OCI-LY1 (cell line): ENCODE data around the gene TBC1D8.

Source experiments
- H2AFZ ChIP-seq: fragments of 200-600 bp; sonication (generic), shearing (Covaris generic); 2 replicates; pipeline ENCODE4 v1.6.0; 2014; ENCODE audit warnings: antibody characterized with exemption, mild to moderate bottlenecking, low read length
- H3F3A ChIP-seq: fragments of 200-600 bp; sonication (generic), shearing (Covaris generic); 2 replicates; pipeline ENCODE4 v1.6.0; 2014; ENCODE audit warnings: mild to moderate bottlenecking, antibody characterized with exemption, low read length, moderate library complexity; ENCODE audit not compliant: insufficient read depth
- H3K27ac ChIP-seq: fragments of 200-600 bp; sonication (generic); 2 replicates; pipeline ENCODE4 v1.5.1; 2014; ENCODE audit warnings: low read length, mixed run types, mild to moderate bottlenecking, low read depth; ENCODE audit not compliant: poor library complexity, severe bottlenecking
- H3K27me3 ChIP-seq: fragments of 200-600 bp; sonication (generic); 2 replicates; pipeline ENCODE4 v1.6.0; 2014; ENCODE audit warnings: antibody characterized with exemption, mild to moderate bottlenecking, low read length, moderate library complexity; ENCODE audit not compliant: insufficient read depth
- H3K36me3 ChIP-seq: fragments of 200-600 bp; sonication (generic); 2 replicates; pipeline ENCODE4 v1.6.1; 2014; ENCODE audit warnings: mild to moderate bottlenecking, antibody characterized with exemption, low read length, moderate library complexity, mixed read lengths; ENCODE audit not compliant: insufficient read depth
- H3K4me1 ChIP-seq: fragments of 200-600 bp; sonication (generic); 2 replicates; pipeline ENCODE4 v1.5.1; 2014; ENCODE audit warnings: mild to moderate bottlenecking, low read length, moderate library complexity; ENCODE audit not compliant: insufficient read depth, severe bottlenecking
- H3K4me2 ChIP-seq: fragments of 200-600 bp; sonication (generic), shearing (Covaris generic); 2 replicates; pipeline ENCODE4 v1.6.1; 2014; ENCODE audit warnings: low read length
- H3K4me3 ChIP-seq: fragments of 200-600 bp; sonication (generic); 2 replicates; pipeline ENCODE4 v1.5.1; 2014; ENCODE audit warnings: low read length, low read depth, mild to moderate bottlenecking, mixed read lengths; ENCODE audit not compliant: poor library complexity, severe bottlenecking
- H3K79me2 ChIP-seq: fragments of 200-600 bp; shearing (Covaris generic); 2 replicates; pipeline ENCODE4 v1.6.1; 2016; ENCODE audit warnings: mixed run types, low read length, mixed read lengths; ENCODE audit not compliant: insufficient read depth
- H3K9ac ChIP-seq: fragments of 200-600 bp; sonication (generic), shearing (Covaris generic); 2 replicates; pipeline ENCODE4 v1.6.1; 2014; ENCODE audit warnings: mild to moderate bottlenecking, low read length, mixed read lengths
- H3K9me2 ChIP-seq: fragments of 200-600 bp; sonication (generic), shearing (Covaris generic); 2 replicates; pipeline ENCODE4 v1.6.1; 2014; ENCODE audit warnings: low read depth, mild to moderate bottlenecking, low read length, mixed read lengths
- H3K9me3 ChIP-seq: fragments of 200-600 bp; shearing (Covaris generic); 2 replicates; pipeline ENCODE4 v1.6.1; 2014; ENCODE audit warnings: low read length, mixed read lengths
- H4K20me1 ChIP-seq: fragments of 200-600 bp; sonication (generic), shearing (Covaris generic); 2 replicates; pipeline ENCODE4 v1.6.0; 2016; ENCODE audit warnings: mild to moderate bottlenecking, low read length; ENCODE audit not compliant: insufficient read depth
- EZH2 ChIP-seq: fragments of 200-600 bp; sonication (generic), shearing (Covaris generic); IDR thresholded peaks from 2 replicates; pipeline ENCODE4 v1.8.0; 2017; ENCODE audit warnings: borderline replicate concordance, mixed run types, mild to moderate bottlenecking, antibody characterized with exemption, low read length, moderate library complexity, mixed read lengths
- TF ChIP-seq, protein P1 (sequence below): fragments of 200-600 bp; sonication (generic), shearing (Covaris generic); IDR thresholded peaks from 2 replicates; pipeline ENCODE4 v1.5.1; 2017; ENCODE audit warnings: mild to moderate bottlenecking, antibody characterized with exemption, low read length, moderate library complexity, mixed read lengths

The TBC1D8 gene

DNA sequence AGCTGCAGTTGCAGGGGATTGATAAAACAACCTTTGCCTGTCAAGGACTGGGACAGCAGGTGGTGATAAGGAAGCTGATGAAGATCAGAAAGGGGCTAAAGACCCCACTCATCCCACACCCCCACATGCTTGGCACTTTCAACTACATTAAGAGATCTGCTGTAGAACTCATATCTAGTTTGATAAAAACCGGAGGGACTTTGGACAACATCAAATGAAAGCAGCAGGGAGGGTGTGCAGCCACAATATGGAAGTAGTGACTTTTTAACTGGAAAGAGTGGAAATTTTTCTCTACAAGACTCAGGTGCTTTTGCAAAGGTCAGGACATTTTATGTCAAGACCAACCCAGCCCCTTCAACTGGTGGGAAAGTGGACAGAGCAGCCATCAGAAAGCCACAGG is 56.8 kb downstream of the TBC1D8 start:
- Histone ChIP-seq H2AFZ (no peak overlapping the region), H3K9me3 (no peaks in the 10 kb centered on the region), H3K27ac (no peak overlapping the region), H3F3A (no peaks in the 10 kb centered on the region), H3K4me1 (no peaks in the 10 kb centered on the region), H3K27me3 (no peaks in the 10 kb centered on the region), H4K20me1 (no peaks in the 10 kb centered on the region), H3K79me2 (no peaks in the 10 kb centered on the region), H3K4me2 (no peak overlapping the region), H3K9me2 (no peaks in the 10 kb centered on the region), H3K9ac (no peak overlapping the region), H3K36me3 (no peaks in the 10 kb centered on the region), H3K4me3 (no peak overlapping the region)
- no peak for TF ChIP-seq EZH2
- TF ChIP-seq, protein P1, sequence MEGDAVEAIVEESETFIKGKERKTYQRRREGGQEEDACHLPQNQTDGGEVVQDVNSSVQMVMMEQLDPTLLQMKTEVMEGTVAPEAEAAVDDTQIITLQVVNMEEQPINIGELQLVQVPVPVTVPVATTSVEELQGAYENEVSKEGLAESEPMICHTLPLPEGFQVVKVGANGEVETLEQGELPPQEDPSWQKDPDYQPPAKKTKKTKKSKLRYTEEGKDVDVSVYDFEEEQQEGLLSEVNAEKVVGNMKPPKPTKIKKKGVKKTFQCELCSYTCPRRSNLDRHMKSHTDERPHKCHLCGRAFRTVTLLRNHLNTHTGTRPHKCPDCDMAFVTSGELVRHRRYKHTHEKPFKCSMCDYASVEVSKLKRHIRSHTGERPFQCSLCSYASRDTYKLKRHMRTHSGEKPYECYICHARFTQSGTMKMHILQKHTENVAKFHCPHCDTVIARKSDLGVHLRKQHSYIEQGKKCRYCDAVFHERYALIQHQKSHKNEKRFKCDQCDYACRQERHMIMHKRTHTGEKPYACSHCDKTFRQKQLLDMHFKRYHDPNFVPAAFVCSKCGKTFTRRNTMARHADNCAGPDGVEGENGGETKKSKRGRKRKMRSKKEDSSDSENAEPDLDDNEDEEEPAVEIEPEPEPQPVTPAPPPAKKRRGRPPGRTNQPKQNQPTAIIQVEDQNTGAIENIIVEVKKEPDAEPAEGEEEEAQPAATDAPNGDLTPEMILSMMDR: no peak

DNA sequence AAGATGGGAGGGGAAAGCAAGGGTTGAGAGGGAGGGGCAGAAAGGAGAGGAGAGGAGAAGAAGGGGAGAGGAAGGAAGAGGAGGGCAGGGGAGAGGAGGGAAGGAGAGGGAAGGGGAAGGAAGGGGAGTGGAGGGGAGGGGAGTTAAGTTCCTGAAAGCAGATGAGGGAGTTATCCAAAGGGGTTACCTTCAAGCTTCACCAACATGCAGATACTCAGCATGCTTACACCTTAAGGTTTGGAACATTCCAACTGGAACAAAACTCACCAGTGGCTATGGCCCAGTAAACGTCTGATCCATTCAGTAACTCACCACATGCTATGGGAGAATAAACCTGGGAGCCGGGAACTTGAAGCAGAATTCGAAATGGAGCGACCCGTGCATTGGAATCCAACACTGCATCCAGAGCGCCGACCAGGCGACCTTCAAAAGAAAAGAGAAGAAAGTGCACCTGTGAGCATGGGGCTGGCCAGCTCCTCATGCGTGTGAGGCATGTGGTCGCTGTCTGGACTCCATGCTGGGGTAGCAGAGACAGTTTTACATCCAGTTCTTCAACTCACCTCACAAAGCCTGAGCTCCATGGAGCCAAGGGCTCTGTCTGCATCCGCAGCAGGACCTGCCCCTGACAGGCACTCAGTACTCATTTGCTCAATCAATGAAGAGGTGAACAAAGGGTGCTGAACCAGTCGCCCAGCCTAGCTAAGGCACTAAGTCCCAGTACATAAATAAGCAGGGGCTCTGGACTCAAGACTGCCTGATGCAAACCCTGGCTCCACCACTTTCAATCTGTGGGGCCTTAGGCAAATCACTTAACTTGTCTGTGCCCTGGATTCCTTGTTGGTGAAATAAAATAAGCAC is 61.0 kb downstream of the TBC1D8 start:
- no peak for TF ChIP-seq EZH2
- TF ChIP-seq, protein P1: no peak
- Histone ChIP-seq H3K79me2 (no peaks in the 10 kb centered on the region), H3K4me1 (no peaks in the 10 kb centered on the region), H3K9ac (no peak overlapping the region), H4K20me1 (no peaks in the 10 kb centered on the region), H3K27ac (no peak overlapping the region), H3K4me3 (no peak overlapping the region), H3K27me3 (no peaks in the 10 kb centered on the region; the same call in 1 of the 2 replicates), H3K9me3 (no peaks in the 10 kb centered on the region), H3K9me2 (no peaks in the 10 kb centered on the region), H2AFZ (no peak overlapping the region), H3K4me2 (no peak overlapping the region), H3F3A (no peaks in the 10 kb centered on the region), H3K36me3 (no peaks in the 10 kb centered on the region)

DNA sequence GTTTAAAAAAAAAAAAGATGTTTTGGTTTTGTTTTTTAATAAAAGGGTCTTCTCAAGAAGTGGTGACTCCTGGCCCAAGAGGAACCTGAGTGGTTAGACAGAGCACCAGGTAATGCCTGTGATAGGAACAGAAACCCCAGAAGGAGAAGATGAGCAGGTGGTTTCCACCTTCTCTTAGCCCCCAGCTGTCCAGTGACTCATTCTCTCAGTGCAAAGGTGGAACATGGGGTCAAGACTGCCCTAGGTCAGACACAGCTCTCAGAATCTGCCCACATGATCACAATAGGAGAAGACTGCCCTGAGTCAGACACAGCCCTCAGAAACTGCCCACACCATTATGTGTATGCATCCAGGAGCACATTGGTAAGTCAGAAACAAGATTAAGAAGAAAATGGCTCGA is 61.8 kb downstream of the TBC1D8 start:
- Histone ChIP-seq H3K9me2 (no peaks in the 10 kb centered on the region), H3F3A (no peaks in the 10 kb centered on the region), H3K27ac (no peak overlapping the region), H3K36me3 (no peaks in the 10 kb centered on the region), H3K9me3 (no peaks in the 10 kb centered on the region), H2AFZ (no peak overlapping the region), H3K27me3 (no peaks in the 10 kb centered on the region; the same call in 1 of the 2 replicates), H3K4me2 (no peak overlapping the region), H3K79me2 (no peaks in the 10 kb centered on the region), H3K9ac (no peak overlapping the region), H4K20me1 (no peaks in the 10 kb centered on the region), H3K4me3 (no peak overlapping the region), H3K4me1 (no peaks in the 10 kb centered on the region)
- no peak for TF ChIP-seq EZH2

DNA sequence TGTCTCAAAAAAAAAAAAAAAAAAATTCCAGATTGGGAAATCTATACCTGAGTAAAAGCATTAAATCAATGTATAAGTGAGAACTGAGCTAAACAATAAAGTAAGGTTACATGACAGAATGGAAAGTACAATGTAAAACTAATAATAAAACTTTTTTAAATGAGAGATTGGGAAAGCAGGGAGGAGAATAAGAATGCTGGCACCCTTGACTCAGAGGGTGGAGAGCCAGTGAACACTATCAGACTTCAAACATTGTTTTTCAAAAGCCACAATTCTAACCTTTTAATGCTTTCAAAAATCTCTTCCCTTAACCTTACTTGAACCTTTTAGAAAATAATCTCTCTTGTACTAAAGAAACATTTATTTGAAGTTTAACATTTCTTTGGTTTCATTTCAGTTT is 63.5 kb downstream of the TBC1D8 start:
- no peak for TF ChIP-seq EZH2
- TF ChIP-seq, protein P1: no peak
- H3K36me3 ChIP-seq: no peaks in the 10 kb centered on the region
- no peak overlapping the region for H3K9ac ChIP-seq
- no peaks in the 10 kb centered on the region; the same call in 1 of the 2 replicates for H3K27me3 ChIP-seq
- no peak overlapping the region for H3K27ac ChIP-seq
- H3K9me3 ChIP-seq: no peaks in the 10 kb centered on the region
- H3K4me2 ChIP-seq: no peak overlapping the region
- no peak overlapping the region for H2AFZ ChIP-seq
- no peak overlapping the region for H3K4me3 ChIP-seq
- no peaks in the 10 kb centered on the region for H3F3A ChIP-seq
- H4K20me1 ChIP-seq: no peaks in the 10 kb centered on the region
- H3K79me2 ChIP-seq: no peaks in the 10 kb centered on the region
- H3K4me1 ChIP-seq: no peaks in the 10 kb centered on the region
- no peaks in the 10 kb centered on the region for H3K9me2 ChIP-seq
